Measurements from ENCODE around the gene GOLT1A.

DNA sequence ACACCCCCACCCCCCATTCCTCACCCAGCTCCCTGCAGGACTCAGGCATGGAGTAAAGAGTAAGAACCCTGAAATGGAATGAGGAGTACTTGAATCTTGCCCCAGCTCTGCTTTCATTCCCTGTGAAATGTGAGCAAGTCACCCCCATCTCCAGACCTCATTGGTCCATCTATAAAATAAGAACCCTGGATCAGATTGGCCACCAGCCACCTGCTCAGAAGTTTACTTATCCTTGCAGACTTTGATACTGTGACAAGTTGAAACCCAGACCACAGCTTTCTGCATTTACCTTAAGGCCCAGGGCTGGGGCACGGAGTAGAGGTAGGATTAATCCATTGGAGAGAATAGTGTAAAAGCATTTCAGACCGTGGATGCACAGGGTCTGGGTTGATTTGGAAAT, 19.7 kb downstream of the GOLT1A start:
- TF ChIP-seq EZH2 (IDR thresholded peaks at IDR 0.05; ENCODE audit: borderline replicate concordance, low read depth, low read length, severe bottlenecking), result no peak
- TF ChIP-seq, protein P1, sequence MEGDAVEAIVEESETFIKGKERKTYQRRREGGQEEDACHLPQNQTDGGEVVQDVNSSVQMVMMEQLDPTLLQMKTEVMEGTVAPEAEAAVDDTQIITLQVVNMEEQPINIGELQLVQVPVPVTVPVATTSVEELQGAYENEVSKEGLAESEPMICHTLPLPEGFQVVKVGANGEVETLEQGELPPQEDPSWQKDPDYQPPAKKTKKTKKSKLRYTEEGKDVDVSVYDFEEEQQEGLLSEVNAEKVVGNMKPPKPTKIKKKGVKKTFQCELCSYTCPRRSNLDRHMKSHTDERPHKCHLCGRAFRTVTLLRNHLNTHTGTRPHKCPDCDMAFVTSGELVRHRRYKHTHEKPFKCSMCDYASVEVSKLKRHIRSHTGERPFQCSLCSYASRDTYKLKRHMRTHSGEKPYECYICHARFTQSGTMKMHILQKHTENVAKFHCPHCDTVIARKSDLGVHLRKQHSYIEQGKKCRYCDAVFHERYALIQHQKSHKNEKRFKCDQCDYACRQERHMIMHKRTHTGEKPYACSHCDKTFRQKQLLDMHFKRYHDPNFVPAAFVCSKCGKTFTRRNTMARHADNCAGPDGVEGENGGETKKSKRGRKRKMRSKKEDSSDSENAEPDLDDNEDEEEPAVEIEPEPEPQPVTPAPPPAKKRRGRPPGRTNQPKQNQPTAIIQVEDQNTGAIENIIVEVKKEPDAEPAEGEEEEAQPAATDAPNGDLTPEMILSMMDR (IDR thresholded peaks at IDR 0.05; ENCODE audit: borderline replicate concordance, extremely low read depth, low read length, poor library complexity, severe bottlenecking), result no peak
